Measurements from ENCODE around the gene SPEM2. TPM values are rescaled to one million over a fixed set of nuclear protein-coding genes. Genes with fewer than 3 reads are reported as not detected.

SPEM2 gene
- total RNA-seq, 1 experiment from 2014 or later: not detected

GRCh38 chr17:7425756-7426155 is 340 bp downstream of the SPEM2 start:
- Histone ChIP-seq H2BK20ac (ENCODE audit: low read depth, low read length, poor library complexity, severe bottlenecking) (no peak overlapping the region), H3K79me2 (ENCODE audit: insufficient read depth, low read length) (no peaks in the 10 kb centered on the region), H3K23ac (ENCODE audit: insufficient read length, low read depth, low read length) (no peak overlapping the region), H3K9ac (ENCODE audit: extremely low read depth, insufficient read length, low read length) (no peak overlapping the region), H3T11ph (ENCODE audit: low read length) (no peak overlapping the region), H2BK5ac (ENCODE audit: insufficient read length, low read length) (no peak overlapping the region), H3K18ac (ENCODE audit: insufficient read length, low read depth, low read length) (no peak overlapping the region), H3K4me1 (ENCODE audit: insufficient read depth, low read length) (no peaks in the 10 kb centered on the region), H4K91ac (ENCODE audit: insufficient read length, low read depth, low read length) (no peak overlapping the region), H2BK12ac (ENCODE audit: insufficient read length, low read depth, low read length) (no peak overlapping the region), H3K4me2 (ENCODE audit: insufficient read depth, insufficient read length, low read length) (no peak overlapping the region), H3K14ac (ENCODE audit: insufficient read depth, low read length) (no peak overlapping the region), H2BK15ac (ENCODE audit: low read depth, low read length) (no peak overlapping the region), H3K56ac (ENCODE audit: insufficient read length, low read depth, low read length) (no peak overlapping the region), H4K8ac (replicated peaks; ENCODE audit: insufficient read length, low read depth, low read length) (no peak overlapping the region), H2AK5ac (ENCODE audit: insufficient read length, low read length) (no peak overlapping the region), H3K9me3 (ENCODE audit: control insufficient read depth, low read depth, low read length) (no peaks in the 10 kb centered on the region), H3K4ac (ENCODE audit: low read depth, low read length) (no peak overlapping the region), H4K5ac (ENCODE audit: insufficient read length, low read depth, low read length) (no peak overlapping the region), H2AFZ (ENCODE audit: low read length) (no peak overlapping the region), H3K27me3 (ENCODE audit: insufficient read depth, low read length) (no peaks in the 10 kb centered on the region), H4K20me1 (ENCODE audit: control insufficient read depth, insufficient read depth, insufficient read length) (no peaks in the 10 kb centered on the region), H3K23me2 (ENCODE audit: insufficient read length, low read depth, low read length, poor library complexity, severe bottlenecking) (no peaks in the 10 kb centered on the region), H2BK120ac (ENCODE audit: low read depth, low read length, poor library complexity, severe bottlenecking) (no peak overlapping the region), H3K27ac (ENCODE audit: insufficient read length, low read depth, low read length) (no peak overlapping the region), H3K79me1 (ENCODE audit: insufficient read depth, low read depth, low read length, poor library complexity, severe bottlenecking) (no peaks in the 10 kb centered on the region)
- Mint-ChIP-seq H3K4me3 (no peak overlapping the region), H3K9me3 (no peaks in the 10 kb centered on the region; a peak in 1 of 5 replicates), H3K27me3 (ENCODE audit: low read depth) (peaks cover 10% of the 10 kb centered on the region), H3K36me3 (ENCODE audit: insufficient read depth in 1 of 3, low read depth in 3 of 3) (no peaks in the 10 kb centered on the region), H3K27ac (no peak overlapping the region; a peak in 1 of 7 replicates), H3K4me1 (peaks cover 0 to 2% of the 10 kb centered on the region in 2 experiments; a peak in 2 of 4 replicates)
- DNase-seq: no peak
- no CpG with 5 or more reads among the region's 8 CpGs for WGBS (ENCODE audit: extremely low coverage, insufficient read length, low lambda C conversion rate)
- TF ChIP-seq, protein P1, sequence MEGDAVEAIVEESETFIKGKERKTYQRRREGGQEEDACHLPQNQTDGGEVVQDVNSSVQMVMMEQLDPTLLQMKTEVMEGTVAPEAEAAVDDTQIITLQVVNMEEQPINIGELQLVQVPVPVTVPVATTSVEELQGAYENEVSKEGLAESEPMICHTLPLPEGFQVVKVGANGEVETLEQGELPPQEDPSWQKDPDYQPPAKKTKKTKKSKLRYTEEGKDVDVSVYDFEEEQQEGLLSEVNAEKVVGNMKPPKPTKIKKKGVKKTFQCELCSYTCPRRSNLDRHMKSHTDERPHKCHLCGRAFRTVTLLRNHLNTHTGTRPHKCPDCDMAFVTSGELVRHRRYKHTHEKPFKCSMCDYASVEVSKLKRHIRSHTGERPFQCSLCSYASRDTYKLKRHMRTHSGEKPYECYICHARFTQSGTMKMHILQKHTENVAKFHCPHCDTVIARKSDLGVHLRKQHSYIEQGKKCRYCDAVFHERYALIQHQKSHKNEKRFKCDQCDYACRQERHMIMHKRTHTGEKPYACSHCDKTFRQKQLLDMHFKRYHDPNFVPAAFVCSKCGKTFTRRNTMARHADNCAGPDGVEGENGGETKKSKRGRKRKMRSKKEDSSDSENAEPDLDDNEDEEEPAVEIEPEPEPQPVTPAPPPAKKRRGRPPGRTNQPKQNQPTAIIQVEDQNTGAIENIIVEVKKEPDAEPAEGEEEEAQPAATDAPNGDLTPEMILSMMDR (conservative IDR thresholded peaks at IDR 0.05): no peak
